Adipose tissue (tissue), 3 donors: ENCODE data around the gene PEX7. TPM values are rescaled to one million over a fixed set of nuclear protein-coding genes. Genes with fewer than 3 reads are reported as not detected.
"Not testable (repeated sequence)": the region's sequence is repeated elsewhere in the genome, so short reads cannot be mapped to it uniquely, and the experiment has no call there.

Experiments used
- H3K27ac ChIP-seq: one replicate; pipeline ENCODE4 v1.5.1; 2013; ENCODE audit warnings: low read depth, low read length
- WGBS, 3 donors: extraction: QIAGEN DNeasy Blood & Tissue Kit; methylation state at CpG; one replicate each; pipeline ENCODE4 v1.1.7; 2013; 5-methylcytosine and 5-hydroxymethylcytosine counted together
- polyA plus RNA-seq, 3 donors: library from polyadenylated mRNA; stranded (reverse); fragments of 200-250 nt; gene quantifications; one replicate each; pipeline ENCODE4 v1.2.3, GENCODE V29; 2013
- donor health status: healthy with polysubstance abuse.
- donor health status: Bipolar disorder and iron deficiency.
- donor health status: healthy.

PEX7 gene
- polyA plus RNA-seq, 3 donors: 4.2 to 7.7 (median 6.3) TPM

DNA sequence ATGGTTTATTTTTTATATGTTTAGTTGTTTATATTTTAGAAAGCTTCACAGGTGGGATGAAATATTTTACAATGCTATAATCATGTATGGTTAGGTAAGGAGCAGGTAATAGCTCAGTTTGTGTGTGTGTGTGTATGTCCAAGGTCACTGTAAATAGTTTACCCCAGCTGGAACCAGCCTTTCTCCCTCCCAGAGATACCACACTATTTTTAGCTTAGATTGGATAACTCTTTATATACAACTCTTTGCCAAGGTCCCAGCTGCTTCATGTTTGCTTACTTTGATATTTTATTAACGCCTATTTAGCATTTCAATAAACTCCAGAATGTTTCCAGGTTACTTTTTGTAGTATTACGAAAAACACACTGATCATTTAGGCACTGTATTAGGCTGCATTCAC, 1.8 kb upstream of the PEX7 start:
- H3K27ac ChIP-seq: no peak overlapping the region
- 29 to 81% (median 74%) methylated on average over 2 of the region's 2 CpGs for WGBS, 3 donors

- 0 to 1% (median 0%) methylated on average over 11 of the region's 11 CpGs for WGBS, 3 donors
- no peak overlapping the region for H3K27ac ChIP-seq
These were observed 381 bp upstream of the PEX7 start for GRCh38 chr6:136822046-136822375.

DNA sequence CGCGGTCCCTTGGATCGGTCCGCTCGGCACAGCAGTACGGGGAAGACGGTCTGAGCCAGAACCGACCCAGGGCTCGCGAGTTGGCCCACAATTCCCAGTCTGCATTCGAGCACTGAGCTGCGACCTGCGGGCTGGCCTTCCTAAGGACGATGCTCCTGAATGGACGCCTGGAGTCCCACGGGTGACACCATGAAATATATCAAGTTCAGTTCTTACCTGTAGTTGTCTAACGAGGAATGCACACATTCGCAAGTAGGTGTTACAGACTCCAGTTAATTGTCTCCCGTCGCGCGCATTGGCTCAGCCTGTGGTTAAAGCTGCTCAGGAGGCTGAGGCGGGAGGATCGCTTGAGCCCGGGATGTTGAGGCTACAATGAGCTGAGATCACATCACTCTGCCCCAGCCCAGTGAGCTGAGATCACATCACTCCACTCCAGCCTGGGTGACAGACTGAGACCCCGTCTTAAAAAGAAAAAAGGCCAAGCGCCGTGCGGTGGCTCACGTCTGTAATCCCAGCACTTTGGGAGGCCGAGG, 802 bp downstream of the PEX7 start:
- WGBS, 3 donors: 48 to 55% (median 50%) methylated on average over 31 of the region's 31 CpGs
- H3K27ac ChIP-seq: no peak overlapping the region

DNA sequence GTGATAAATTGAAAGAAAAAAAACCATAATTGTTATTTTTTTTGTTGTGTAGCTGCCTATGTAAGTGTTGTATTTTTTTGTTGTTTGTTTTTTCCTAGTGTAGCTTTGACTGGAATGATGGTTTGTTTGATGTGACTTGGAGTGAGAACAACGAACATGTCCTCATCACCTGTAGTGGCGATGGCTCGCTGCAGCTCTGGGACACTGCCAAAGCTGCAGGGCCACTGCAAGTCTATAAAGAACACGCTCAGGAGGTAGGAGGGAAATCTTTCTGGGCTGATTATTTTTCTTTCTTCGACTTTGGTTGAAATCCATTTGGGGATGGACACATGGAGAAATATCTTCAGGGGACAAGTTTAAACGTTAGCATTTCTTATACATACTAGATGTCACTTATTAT, 3.8 kb downstream of the PEX7 start:
- 49 to 95% (median 86%) methylated on average over 6 of the region's 6 CpGs for WGBS, 3 donors
- no peak overlapping the region for H3K27ac ChIP-seq

GRCh38 chr6:136831873-136832562, 9.6 kb downstream of the PEX7 start:
- WGBS, 3 donors: 95 to 97% (median 97%) methylated on average over 1 of the region's 1 CpG
- no peak overlapping the region for H3K27ac ChIP-seq

DNA sequence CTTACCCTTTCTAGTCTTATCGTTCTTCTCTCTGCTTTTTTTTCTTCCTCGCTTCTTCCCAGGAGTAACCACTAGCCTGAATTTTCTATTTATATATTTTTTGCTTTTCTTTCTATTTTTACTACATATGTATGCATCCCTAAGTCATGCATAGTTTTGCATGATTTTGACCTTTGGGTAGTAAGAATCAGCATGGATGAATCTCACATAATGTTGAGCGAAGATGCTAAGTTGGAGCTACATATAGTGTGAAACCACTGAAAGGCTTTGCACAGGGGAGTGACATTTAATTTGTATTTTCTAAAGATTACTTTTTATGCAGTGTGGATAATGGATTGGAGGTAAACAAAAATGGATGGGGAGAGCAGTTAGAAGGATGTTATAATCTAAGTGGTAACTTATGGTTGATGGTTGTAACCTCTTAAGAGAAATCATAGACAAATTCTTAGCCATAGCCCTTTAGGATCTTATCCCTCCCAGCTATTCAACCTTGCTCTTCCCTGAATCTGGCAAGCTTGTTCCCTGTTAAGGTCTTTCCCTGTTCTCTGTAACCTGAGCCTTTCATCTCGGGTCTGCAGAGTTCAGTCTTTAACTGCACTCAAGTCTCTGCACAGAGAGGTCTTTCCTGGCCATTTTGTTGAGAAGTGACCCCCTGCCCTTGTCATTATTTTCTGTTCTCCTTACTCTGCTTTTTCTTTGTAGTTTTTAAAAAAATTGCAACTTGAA, 18.0 kb downstream of the PEX7 start:
- H3K27ac ChIP-seq: no peak overlapping the region
- WGBS, 3 donors: 75 to 91% (median 86%) methylated on average over 4 of the region's 4 CpGs

DNA sequence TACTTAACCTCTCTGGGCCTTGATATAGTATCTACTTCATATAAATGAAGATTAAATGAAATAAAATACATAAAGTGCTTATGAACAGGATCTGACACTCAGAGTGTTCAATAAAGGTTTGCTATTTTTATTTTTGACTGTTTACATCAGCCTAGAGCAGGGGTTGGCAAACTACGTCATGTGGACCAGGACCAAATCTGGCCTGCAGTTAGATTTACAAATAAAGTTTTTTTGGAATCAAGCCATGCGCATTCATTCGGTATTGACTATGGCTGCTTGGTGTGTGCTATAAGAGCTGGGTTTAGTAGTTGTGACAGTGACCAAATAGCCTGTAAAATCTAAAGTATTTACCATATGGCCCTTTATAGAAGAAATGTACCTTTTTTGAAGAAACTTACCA, 20.8 kb downstream of the PEX7 start:
- 43 to 85% (median 78%) methylated on average over 3 of the region's 3 CpGs for WGBS, 3 donors
- no peak overlapping the region for H3K27ac ChIP-seq

DNA sequence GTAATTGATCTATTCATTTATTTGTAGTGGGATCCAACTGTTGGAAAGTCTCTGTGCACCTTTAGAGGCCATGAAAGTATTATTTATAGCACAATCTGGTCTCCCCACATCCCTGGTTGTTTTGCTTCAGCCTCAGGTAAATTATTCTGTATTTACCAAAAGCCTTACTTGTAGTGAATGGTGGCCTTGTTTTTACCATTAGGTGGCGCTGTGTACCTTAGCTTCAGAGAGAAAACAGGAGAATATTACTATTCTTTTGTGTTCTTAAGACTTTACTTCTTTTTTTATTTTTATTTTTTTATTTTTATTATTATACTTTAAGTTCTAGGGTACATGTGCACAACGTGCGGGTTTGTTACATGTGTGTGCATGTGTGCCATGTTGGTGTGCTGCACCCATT, 23.7 kb downstream of the PEX7 start:
- WGBS, 3 donors: 56 to 65% (median 59%) methylated on average over 3 of the region's 3 CpGs
- H3K27ac ChIP-seq: no peak overlapping the region

GRCh38 chr6:136846477-136846876, 24.1 kb downstream of the PEX7 start:
- 90 to 92% (median 90%) methylated on average over 4 of the region's 4 CpGs for WGBS, 3 donors
- not testable (repeated sequence) for H3K27ac ChIP-seq

DNA sequence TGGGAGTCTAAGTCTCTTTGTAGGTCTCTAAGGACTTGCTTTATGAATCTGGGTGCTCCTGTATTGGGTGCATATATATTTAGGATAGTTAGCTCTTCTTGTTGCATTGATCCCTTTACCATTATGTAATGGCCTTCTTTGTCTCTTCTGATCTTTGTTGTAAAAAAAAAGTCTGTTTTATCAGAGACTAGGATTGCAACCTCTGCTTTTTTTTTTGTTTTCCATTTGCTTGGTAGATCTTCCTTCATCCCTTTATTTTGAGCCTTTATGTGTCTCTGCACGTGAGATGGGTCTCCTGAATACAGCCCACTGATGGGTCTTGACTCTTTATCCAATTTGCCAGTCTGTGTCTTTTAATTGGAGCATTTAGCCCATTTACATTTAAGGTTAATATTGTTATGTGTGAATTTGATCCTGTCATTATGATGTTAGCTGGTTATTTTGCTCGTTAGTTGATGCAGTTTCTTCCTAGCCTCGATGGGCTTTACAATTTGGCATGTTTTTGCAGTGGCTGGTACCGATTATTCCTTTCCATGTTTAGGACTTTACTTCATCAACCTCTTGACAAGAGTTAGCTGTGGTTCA, 27.7 kb downstream of the PEX7 start:
- not testable (repeated sequence) for H3K27ac ChIP-seq
- WGBS, 3 donors: 94 to 96% (median 95%) methylated on average over 3 to 4 of the region's 4 CpGs

DNA sequence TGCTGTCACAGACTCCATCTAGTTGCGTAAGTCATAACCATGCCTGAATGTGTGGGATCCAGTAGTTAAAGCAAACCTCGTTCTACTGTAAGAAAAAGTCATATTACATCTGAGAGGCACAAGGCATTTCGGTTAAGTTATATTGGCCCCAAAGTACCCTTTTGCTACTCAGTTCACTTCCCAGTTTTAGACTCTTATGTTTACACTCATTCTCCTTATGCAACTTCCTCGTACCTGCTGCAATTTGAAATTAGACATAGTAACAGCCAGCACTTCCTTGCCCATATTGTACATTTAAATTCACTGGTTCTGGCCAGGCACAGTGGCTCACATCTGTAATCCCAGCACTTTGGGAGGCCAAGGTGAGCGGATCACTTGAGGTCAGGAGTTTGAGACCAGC, 37.0 kb downstream of the PEX7 start:
- WGBS, 3 donors: 67 to 95% (median 78%) methylated on average over 5 of the region's 5 CpGs
- no peak overlapping the region for H3K27ac ChIP-seq

DNA sequence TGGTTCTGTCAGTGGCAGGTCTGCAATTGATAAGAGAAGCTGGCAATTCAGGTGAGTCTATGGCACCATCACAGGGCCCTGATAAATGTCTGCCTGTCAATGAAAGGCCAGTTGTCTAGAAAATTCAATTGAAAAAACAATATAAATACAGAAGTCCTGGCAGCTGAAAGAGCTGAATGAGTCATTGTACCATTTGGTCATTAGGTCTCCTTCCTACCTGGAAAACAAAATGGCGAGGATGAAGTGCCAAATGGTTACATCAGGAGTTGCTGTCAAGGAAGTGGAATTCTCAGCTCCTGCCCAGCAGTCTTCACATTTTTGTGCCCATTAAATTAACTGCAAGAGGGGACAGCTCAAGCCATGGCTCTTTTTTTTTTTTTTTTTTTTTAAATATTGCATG, 37.7 kb downstream of the PEX7 start:
- 77 to 94% (median 92%) methylated on average over 1 of the region's 1 CpG for WGBS, 3 donors
- H3K27ac ChIP-seq: no peak overlapping the region

- no peak overlapping the region for H3K27ac ChIP-seq
- 96% methylated on average over 1 of the region's 1 CpG for WGBS, 3 donors
These were observed 40.3 kb downstream of the PEX7 start for GRCh38 chr6:136862662-136863061.

DNA sequence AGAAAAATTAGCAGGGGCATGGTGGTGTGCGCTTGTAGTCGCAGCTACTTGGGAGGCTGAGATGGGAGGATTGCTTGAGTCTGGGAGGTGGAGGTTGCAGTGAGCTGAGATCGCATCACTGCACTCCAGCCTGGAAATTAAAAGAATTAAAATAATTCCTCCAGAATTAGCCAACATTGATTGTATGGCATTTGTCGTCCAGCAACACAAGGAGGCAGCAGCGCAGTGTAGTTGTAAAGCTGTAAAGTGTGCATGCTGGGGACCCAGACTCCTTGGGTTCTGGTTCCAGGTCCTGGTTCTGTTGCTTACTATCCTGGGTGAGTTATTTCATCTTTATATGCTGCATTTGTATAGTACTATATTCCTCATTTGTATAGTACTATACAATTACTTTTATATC, 41.4 kb downstream of the PEX7 start:
- WGBS, 3 donors: 78 to 97% (median 91%) methylated on average over 5 of the region's 5 CpGs

DNA sequence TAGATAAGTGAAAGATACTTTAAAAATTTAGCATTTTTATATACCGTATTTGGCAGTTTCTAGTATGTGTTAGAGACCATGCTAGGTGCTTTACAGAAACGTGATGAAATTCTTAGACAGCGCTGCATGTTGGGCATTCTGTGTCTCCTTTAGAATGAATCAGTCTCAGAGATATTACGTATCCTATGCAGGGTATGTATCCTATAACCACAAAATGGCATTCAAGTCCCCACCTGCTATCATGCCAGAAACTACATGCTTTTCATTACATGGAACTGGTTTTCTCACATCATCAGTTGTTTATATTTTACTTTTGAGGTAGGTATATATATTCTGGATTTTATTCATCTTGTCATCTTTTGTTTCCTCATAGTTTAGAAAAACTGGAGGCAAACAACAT, 42.3 kb downstream of the PEX7 start:
- H3K27ac ChIP-seq: no peak overlapping the region
- WGBS, 3 donors: 95% methylated on average over 4 of the region's 4 CpGs

More for the DNA sequence above, 41.4 kb downstream of the PEX7 start:
- H3K27ac ChIP-seq: no peak overlapping the region

GRCh38 chr6:136866872-136867416, 44.6 kb downstream of the PEX7 start:
- WGBS, 3 donors: 71 to 91% (median 90%) methylated on average over 4 of the region's 4 CpGs
- no peak overlapping the region for H3K27ac ChIP-seq

DNA sequence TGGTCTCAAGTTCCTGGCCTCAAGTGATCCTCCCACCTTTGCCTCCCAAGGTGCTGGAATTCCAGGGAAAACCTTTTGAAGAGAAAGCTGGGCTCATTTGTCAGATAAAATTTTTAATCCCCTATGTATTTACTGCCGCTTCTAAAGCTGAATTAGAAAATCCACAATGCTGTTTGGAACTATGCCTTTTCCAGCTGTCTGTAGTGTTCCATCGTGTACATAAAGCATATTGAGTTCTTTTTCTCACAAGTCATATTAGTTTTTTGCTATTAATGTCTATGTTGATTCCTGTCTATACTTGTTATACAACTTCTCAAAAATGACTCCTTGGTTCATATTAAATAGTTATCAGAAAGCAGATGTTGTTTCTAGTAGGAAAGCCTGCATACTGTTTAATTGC, 47.1 kb downstream of the PEX7 start:
- WGBS, 3 donors: 79 to 95% (median 91%) methylated on average over 2 of the region's 2 CpGs

GRCh38 chr6:136873748-136874147, 51.4 kb downstream of the PEX7 start:
- no peak overlapping the region for H3K27ac ChIP-seq
- WGBS, 3 donors: 80 to 96% (median 80%) methylated on average over 3 of the region's 3 CpGs

More for the DNA sequence above, 47.1 kb downstream of the PEX7 start:
- H3K27ac ChIP-seq: no peak overlapping the region

GRCh38 chr6:136876469-136876868, 54.1 kb downstream of the PEX7 start:
- WGBS, 3 donors: 97 to 98% (median 98%) methylated on average over 4 of the region's 4 CpGs
- not testable (repeated sequence) for H3K27ac ChIP-seq
